Caco-2 (cell line): ENCODE results near the gene HKDC1. TPM values are rescaled to one million over a fixed set of nuclear protein-coding genes. Genes with fewer than 3 reads are reported as not detected.
A peak's percentile ranks its signal among the peaks of the same experiment; 100 is the strongest.

ENCODE experiments used
- BruUV-seq: library from RNA; stranded (reverse); fragments of 400-500 nt; replicated peaks from 2 replicates; lab custom pipeline; 2021; lab: Mats Ljungman, UMichigan
- CTCF ChIA-PET: fragments of 300-600 bp; sonication (Branson Sonifier 250); formaldehyde crosslinking; loops from one replicate; lab custom pipeline; 2022; ENCODE audit warnings: antibody characterized with exemption; lab: Charles Lee
- POLR2A ChIA-PET: fragments of 300-600 bp; sonication (Branson Sonifier 250); formaldehyde crosslinking; loops from one replicate; lab custom pipeline; 2022; ENCODE audit warnings: antibody characterized with exemption; lab: Charles Lee
- DNase-seq, 2 experiments: peaks; one replicate each; pipeline versions ENCODE4 v3.0.0 to v3.0.0-alpha.2; 2020 to 2022
- H3K27me3 ChIP-seq: replicated peaks from 2 replicates; pipeline ENCODE4 v1.6.0; 2011; ENCODE audit warnings: low read length; ENCODE audit not compliant: control insufficient read depth, insufficient read depth
- H3K36me3 ChIP-seq: 2 replicates; pipeline ENCODE4 v1.5.1; 2011; ENCODE audit warnings: low read length; ENCODE audit not compliant: control insufficient read depth, insufficient read depth
- H3K4me1 ChIP-seq: fragments of 250-450 bp; sonication (Bioruptor Pico); 2 replicates; pipeline ENCODE4 v1.5.1; 2020; ENCODE audit warnings: mild to moderate bottlenecking
- H3K4me3 ChIP-seq: 2 replicates; pipeline ENCODE4 v1.5.1; 2011; ENCODE audit warnings: low read depth, mild to moderate bottlenecking, control low read depth, low read length
- H3K9me3 ChIP-seq: fragments of 250-450 bp; sonication (Bioruptor Pico); 2 replicates; pipeline ENCODE4 v1.5.1; 2020; ENCODE audit warnings: mild to moderate bottlenecking, moderate library complexity
- H3K27ac Mint-ChIP-seq: one replicate; pipeline ENCODE4 v1.8.0; 2022; ENCODE audit warnings: mixed read lengths; ENCODE audit not compliant: unreplicated experiment
- H3K27me3 Mint-ChIP-seq: one replicate; pipeline ENCODE4 v1.8.0; 2022; ENCODE audit warnings: mixed read lengths; ENCODE audit not compliant: insufficient read depth, unreplicated experiment
- H3K36me3 Mint-ChIP-seq: one replicate; pipeline ENCODE4 v1.8.0; 2022; ENCODE audit warnings: mild to moderate bottlenecking, mixed read lengths; ENCODE audit not compliant: insufficient read depth, unreplicated experiment
- H3K4me1 Mint-ChIP-seq: one replicate; pipeline ENCODE4 v1.8.0; 2022; ENCODE audit warnings: low read depth, mixed read lengths; ENCODE audit not compliant: unreplicated experiment
- H3K4me3 Mint-ChIP-seq: one replicate; pipeline ENCODE4 v1.8.0; 2022; ENCODE audit warnings: mild to moderate bottlenecking, moderate library complexity, mixed read lengths; ENCODE audit not compliant: unreplicated experiment
- H3K9me3 Mint-ChIP-seq: one replicate; pipeline ENCODE4 v1.8.0; 2022; ENCODE audit warnings: mixed read lengths; ENCODE audit not compliant: unreplicated experiment
- intact Hi-C: fragments of 100-400 bp; cut with micrococcal nuclease; formaldehyde crosslinking; loops from one replicate; pipeline ENCODE4 v1.10.0; 2022; ENCODE audit not compliant: unreplicated experiment
- total RNA-seq: library from RNA; stranded (reverse); gene quantifications from 2 replicates; pipeline ENCODE4 v1.2.3, GENCODE V29; 2022
- TF ChIP-seq, protein P1 (sequence below), 2 experiments: fragments of 200-600 bp in 1 of 2; IDR thresholded peaks; 1 replicate in 1 of 2; 2 replicates in 1 of 2; pipeline versions ENCODE4 v1.5.1 to v1.8.0; 2011 to 2022; ENCODE audit warnings: antibody characterized with exemption in 1 of 2, control low read depth in 1 of 2, inconsistent platforms in 1 of 2, low read depth in 1 of 2, low read length in 1 of 2, mild to moderate bottlenecking in 1 of 2, moderate library complexity in 1 of 2; ENCODE audit not compliant: insufficient read depth in 1 of 2, severe bottlenecking in 1 of 2, unreplicated experiment in 1 of 2

HKDC1 gene
- total RNA-seq, 1 experiment from 2014 or later, result 24.5 TPM

DNA sequence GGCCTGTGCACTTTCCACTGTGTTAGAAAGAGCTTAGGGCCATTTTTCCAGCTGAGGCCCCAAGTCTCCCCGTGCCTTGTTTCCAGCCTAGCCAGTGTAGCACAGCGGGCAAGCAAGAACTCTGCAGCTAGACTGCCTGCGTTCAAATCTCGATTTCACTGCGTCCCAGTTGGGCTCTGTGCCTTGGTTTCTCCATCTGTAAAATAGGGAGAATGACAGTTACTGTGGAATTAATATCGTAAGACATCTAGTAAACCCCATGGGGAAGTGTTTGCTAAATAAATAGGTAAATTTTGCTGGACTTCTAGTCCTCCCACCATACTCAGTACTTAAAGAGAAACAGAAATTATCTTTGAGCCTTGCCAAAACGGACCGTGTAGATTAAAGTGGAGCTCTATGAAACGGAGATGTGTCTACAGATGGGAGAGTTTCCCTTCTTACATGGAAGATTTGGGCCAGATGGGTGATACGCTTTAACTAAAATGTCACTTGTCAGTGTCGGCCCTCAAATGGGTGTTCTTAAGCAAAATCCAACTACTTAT lies 3.5 kb upstream of the HKDC1 start:
- intact Hi-C loops, result no loop called here
- no peaks in the 10 kb centered on the region for H3K27me3 Mint-ChIP-seq
- BruUV-seq, result TSS peak; percentile 85
- ChIA-PET CTCF (interaction anchor here (1.1 to 1.2 kb wide), 2 partner anchors 36 to 192 kb away, joined by 3 to 4 read pairs; partner anchors contain the start of gene SUPV3L1), POLR2A (interaction anchor here (0.7 kb wide), 1 partner anchor 101 kb away, joined by 6 read pairs; no protein-coding TSS in a partner anchor)
- H3K4me1 ChIP-seq, result peaks cover 34% of the 10 kb centered on the region
- H3K36me3 ChIP-seq, result no peaks in the 10 kb centered on the region
- peak in 1 of 2 experiments; percentile 21 for DNase-seq
- H3K9me3 Mint-ChIP-seq, result no peaks in the 10 kb centered on the region
- no peaks in the 10 kb centered on the region for H3K9me3 ChIP-seq
- no peak overlapping the region for H3K4me3 ChIP-seq
- TF ChIP-seq, protein P1, sequence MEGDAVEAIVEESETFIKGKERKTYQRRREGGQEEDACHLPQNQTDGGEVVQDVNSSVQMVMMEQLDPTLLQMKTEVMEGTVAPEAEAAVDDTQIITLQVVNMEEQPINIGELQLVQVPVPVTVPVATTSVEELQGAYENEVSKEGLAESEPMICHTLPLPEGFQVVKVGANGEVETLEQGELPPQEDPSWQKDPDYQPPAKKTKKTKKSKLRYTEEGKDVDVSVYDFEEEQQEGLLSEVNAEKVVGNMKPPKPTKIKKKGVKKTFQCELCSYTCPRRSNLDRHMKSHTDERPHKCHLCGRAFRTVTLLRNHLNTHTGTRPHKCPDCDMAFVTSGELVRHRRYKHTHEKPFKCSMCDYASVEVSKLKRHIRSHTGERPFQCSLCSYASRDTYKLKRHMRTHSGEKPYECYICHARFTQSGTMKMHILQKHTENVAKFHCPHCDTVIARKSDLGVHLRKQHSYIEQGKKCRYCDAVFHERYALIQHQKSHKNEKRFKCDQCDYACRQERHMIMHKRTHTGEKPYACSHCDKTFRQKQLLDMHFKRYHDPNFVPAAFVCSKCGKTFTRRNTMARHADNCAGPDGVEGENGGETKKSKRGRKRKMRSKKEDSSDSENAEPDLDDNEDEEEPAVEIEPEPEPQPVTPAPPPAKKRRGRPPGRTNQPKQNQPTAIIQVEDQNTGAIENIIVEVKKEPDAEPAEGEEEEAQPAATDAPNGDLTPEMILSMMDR (IDR thresholded peaks at IDR 0.05; ENCODE audit: insufficient read depth in 1 of 2, low read depth in 1 of 2, low read length in 1 of 2, severe bottlenecking in 1 of 2, unreplicated experiment in 1 of 2), result no peak
- peaks cover 10% of the 10 kb centered on the region for H3K36me3 Mint-ChIP-seq
- H3K4me1 Mint-ChIP-seq, result peaks cover 33% of the 10 kb centered on the region
- H3K4me3 Mint-ChIP-seq, result no peak overlapping the region
- peak overlapping the region; percentile 74 for H3K27ac Mint-ChIP-seq
- H3K27me3 ChIP-seq, result no peaks in the 10 kb centered on the region

DNA sequence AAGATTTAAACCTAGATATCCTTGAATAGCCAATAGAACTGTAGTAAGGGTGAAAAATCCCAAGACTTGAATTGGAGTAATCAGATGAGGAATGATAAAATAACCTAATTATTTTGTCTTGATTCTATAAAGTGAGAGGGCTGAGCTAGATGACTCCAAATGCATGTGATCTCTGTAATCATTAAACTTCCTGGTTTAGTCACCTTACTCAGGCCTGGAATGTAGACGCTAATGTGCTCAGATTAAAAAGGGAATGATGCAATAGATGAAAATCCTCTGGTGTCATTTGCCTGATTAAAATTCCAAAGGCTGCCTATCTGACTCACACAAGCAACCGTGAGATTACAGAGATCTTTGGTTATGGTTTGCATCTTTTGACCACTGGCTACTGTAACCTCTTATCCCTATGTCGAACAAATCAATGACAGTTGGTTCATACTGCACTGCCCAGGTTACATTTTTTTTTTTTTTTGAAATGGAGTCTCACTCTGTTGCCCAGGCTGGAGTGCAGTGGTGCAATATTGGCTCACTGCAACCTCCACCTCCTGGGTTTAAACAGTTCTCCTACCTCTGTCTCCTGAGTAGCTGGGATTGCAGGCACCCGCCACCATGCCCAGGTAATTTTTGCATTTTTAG lies 2.9 kb upstream of the HKDC1 start:
- Histone ChIP-seq H3K27me3 (no peaks in the 10 kb centered on the region), H3K4me1 (peaks cover 40% of the 10 kb centered on the region), H3K36me3 (no peaks in the 10 kb centered on the region), H3K4me3 (no peak overlapping the region), H3K9me3 (no peaks in the 10 kb centered on the region)
- intact Hi-C loops, result no loop called here
- H3K9me3 Mint-ChIP-seq, result no peaks in the 10 kb centered on the region
- ChIA-PET CTCF (interaction anchor here (0.6 to 1.2 kb wide), 4 partner anchors 37 to 349 kb away, joined by 3 to 5 read pairs (median 4); partner anchors contain the start of gene SUPV3L1), POLR2A (interaction anchor here (0.7 kb wide), 1 partner anchor 100 kb away, joined by 6 read pairs; no protein-coding TSS in a partner anchor)
- peaks cover 10% of the 10 kb centered on the region for H3K36me3 Mint-ChIP-seq
- peaks cover 39% of the 10 kb centered on the region for H3K4me1 Mint-ChIP-seq
- BruUV-seq, result no TSS peak
- no peak overlapping the region for H3K4me3 Mint-ChIP-seq
- peak; percentile 38 to 75 for DNase-seq
- TF ChIP-seq, protein P1 (IDR thresholded peaks at IDR 0.05; ENCODE audit: insufficient read depth in 1 of 2, low read depth in 1 of 2, low read length in 1 of 2, severe bottlenecking in 1 of 2, unreplicated experiment in 1 of 2), result no peak
- no peaks in the 10 kb centered on the region for H3K27me3 Mint-ChIP-seq
- H3K27ac Mint-ChIP-seq, result peak overlapping the region; percentile 74

DNA sequence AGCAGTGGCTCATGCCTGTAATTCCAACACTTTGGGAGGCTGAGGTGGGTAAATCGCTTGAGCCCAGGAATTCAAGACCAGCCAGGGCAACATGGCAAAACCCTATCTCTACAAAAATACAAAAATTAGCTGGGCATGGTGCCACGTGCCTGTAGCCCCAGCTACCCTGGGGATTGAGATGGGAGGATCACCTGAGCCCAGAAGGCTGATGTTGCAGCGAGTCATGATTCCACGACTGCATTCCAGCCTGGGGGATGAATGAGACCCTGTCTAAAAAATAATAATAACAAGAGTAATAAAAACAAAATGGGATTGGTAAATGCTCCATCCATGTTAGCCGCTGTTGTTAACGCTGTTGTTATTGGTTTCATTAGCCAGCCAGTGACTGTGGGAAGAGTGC lies 1.3 kb upstream of the HKDC1 start:
- Mint-ChIP-seq H3K4me1 (peaks cover 34% of the 10 kb centered on the region), H3K27ac (no peak overlapping the region), H3K9me3 (no peaks in the 10 kb centered on the region), H3K4me3 (no peak overlapping the region), H3K36me3 (peaks cover 10% of the 10 kb centered on the region), H3K27me3 (no peaks in the 10 kb centered on the region)
- Histone ChIP-seq H3K27me3 (no peaks in the 10 kb centered on the region), H3K4me3 (no peak overlapping the region), H3K4me1 (peaks cover 56% of the 10 kb centered on the region), H3K9me3 (no peaks in the 10 kb centered on the region), H3K36me3 (no peaks in the 10 kb centered on the region)
- no peak for DNase-seq
- CTCF ChIA-PET, result no interaction called here
- intact Hi-C loops, result no loop called here
- BruUV-seq, result no TSS peak
- POLR2A ChIA-PET, result no interaction called here
- TF ChIP-seq, protein P1 (IDR thresholded peaks at IDR 0.05; ENCODE audit: insufficient read depth in 1 of 2, low read depth in 1 of 2, low read length in 1 of 2, severe bottlenecking in 1 of 2, unreplicated experiment in 1 of 2), result no peak
